GM21515 (cell line): ENCODE data around the gene OR2T1.
"Not testable (repeated sequence)": the region's sequence is repeated elsewhere in the genome, so short reads cannot be mapped to it uniquely, and the experiment has no call there.

Experiments
- ATAC-seq: cut with Tn5 transposase; IDR thresholded peaks from one replicate; pipeline ENCODE4 v1.9.1; 2021; ENCODE audit not compliant: unreplicated experiment

Gene OR2T1

DNA sequence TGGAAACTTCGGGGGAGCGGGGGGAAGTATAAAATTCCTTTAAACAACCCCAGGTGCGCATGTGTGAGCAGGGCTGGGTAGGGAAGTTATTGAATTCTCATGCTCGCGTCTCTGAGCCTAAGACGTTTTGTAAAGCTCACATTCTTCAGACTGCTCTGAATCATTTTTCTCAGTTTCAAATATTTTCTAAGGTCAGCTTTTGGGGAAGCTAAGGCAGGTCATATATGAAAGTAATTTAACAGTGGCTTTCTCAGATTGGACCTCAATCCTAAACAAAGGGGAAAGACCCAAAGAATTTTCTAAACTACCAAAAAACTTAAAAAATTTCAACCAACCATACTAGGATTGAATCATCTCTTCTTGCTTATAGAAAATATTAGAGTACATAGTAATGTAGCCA is 32.1 kb downstream of the OR2T1 start:
- ATAC-seq, result not testable (repeated sequence)

DNA sequence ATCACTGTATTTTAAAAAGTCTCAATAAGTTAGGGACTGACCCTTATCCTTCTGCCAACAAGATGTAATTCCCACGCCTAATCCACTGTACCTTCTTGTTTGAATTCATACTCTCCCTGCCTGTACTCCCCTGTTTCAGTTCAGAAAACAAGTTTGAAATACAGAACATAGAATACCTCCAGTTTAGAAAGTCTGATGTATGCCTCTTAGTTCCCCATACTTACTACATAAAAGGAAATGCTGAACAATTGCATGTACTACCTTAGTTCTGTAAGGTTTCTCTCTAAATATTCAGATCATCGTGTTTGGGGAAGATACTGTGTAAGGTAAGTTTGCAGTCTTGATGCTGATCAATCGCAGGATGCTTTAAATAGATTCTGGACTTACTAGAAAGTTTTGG is 33.5 kb downstream of the OR2T1 start:
- peak; percentile 79 for ATAC-seq

GRCh38 chr1:248438668-248439067 is 35.8 kb downstream of the OR2T1 start:
- not testable (repeated sequence) for ATAC-seq

- ATAC-seq, result not testable (repeated sequence)
Measured at GRCh38 chr1:248439283-248439682, 36.4 kb downstream of the OR2T1 start.

- not testable (repeated sequence) for ATAC-seq
Measured at GRCh38 chr1:248442500-248443277, 39.8 kb downstream of the OR2T1 start.

GRCh38 chr1:248444603-248445002 is 41.8 kb downstream of the OR2T1 start:
- ATAC-seq, result not testable (repeated sequence)

- not testable (repeated sequence) for ATAC-seq
Measured at GRCh38 chr1:248445399-248445798, 42.6 kb downstream of the OR2T1 start, which contains the start of gene OR2T2. OR2T2 (plus strand) TSS chr1:248445637; CDS start chr1:248452798, 7,161 bp downstream.

DNA sequence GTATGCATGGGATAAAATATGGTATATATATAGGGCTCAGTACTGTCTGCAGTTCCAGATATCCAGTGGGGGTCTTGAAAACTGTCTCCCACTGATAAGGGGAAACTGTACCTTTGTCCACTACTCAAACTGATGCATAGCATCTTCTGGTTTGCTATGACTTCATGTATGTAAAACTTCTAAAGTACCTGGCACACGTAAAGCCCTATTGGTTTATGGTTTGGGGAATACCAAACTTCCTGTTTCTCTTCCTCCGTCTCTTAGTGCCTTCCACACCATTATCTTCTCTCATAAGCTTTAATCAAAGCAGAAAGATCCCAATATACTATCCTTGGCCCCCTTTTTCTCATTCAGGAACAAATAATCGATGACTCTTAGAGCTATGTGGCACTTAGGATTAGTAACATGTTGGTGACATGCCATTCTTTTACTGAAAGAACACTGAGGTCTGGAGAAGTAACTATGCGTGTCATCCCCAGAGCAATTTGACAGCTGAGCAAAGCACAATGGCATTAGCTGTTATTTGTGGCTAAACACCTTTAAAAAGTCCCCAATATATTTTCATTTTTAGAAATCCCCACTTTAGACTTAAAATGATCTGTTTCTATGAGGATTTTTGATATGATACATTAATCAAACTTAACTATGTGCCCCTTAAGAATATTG is 45.7 kb downstream of the OR2T1 start:
- ATAC-seq, result peak; percentile 39

GRCh38 chr1:248449821-248450465 is 47.1 kb downstream of the OR2T1 start:
- not testable (repeated sequence) for ATAC-seq

DNA sequence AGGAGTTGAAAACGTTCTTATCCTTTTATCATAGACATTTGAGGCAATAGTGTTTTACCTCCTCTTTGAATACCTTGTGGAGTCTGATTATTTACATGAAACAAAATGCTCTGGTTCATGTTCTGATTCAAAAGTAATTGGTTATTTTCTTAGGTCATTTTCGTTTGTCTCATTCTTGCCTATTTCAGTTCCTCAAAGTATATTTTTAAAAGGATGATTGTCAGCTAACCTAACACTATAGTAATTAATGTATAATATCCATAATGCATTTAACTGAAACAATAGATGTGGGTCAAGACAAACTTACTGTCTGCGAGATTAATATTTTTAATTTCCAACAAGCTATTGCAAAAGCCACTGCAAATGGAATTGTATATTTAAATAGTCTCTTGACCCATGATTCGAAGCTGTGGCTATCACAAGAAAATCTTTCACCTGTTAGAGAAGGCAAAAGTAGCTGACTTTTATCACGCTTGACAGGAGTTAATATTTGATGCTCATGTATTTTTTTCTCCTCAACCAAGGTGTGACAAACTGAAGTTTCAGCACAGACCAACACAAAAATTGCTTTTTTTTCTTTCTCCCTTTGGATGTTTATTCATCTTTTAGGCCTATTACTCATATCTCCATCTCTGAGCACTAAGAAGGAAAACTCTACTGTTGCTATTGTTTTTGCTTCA is 47.8 kb downstream of the OR2T1 start:
- ATAC-seq, result peak; percentile 67

GRCh38 chr1:248453619-248454018 is 50.8 kb downstream of the OR2T1 start:
- ATAC-seq, result not testable (repeated sequence)

GRCh38 chr1:248455045-248455444 is 52.2 kb downstream of the OR2T1 start:
- not testable (repeated sequence) for ATAC-seq

DNA sequence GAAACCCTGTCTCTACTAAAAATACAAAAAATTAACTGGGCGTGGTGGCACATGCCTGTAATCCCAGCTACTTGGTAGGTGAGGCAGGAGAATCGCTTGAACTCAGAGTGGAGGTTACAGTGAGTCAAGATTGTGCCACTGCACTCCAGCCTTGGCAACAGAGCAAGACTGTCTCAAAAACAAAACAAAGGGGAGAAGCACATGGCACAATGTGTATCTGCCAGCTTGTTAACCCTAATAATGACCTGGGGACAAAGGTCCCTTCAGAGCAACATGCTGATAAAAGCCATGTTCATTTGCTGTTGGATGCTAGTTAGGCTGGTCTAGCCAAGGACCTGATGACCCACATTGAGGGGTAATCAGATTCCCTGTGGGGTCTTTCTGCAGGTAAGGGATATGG is 53.8 kb downstream of the OR2T1 start:
- ATAC-seq, result not testable (repeated sequence)
